Measurements from ENCODE around the gene PKLR.
"Not testable (repeated sequence)": the region's sequence is repeated elsewhere in the genome, so short reads cannot be mapped to it uniquely, and the experiment has no call there.

GRCh38 chr1:155246796-155247195 is 54.4 kb downstream of the PKLR start:
- not testable (repeated sequence) for TF ChIP-seq CTCF, POLR2A (IDR thresholded peaks at IDR 0.05)

All from esophagus squamous epithelium (tissue), 4 donors.